SH-SY5Y (cell line): ENCODE data around the gene COCH.

Experiments used
- GATA2 ChIP-seq: IDR thresholded peaks from 2 replicates; pipeline ENCODE4 v1.6.1; 2011; ENCODE audit warnings: mild to moderate bottlenecking, low read depth, low read length
- GATA3 ChIP-seq: IDR thresholded peaks from 2 replicates; pipeline ENCODE4 v1.6.1; 2011; ENCODE audit warnings: low read depth, mild to moderate bottlenecking, low read length, moderate library complexity

- TF ChIP-seq GATA2 (no peak), GATA3 (no peak)
These were observed 5.6 kb upstream of the COCH start for GRCh38 chr14:30868736-30869135.
